Thyroid gland (tissue), 4 donors: ENCODE data around the gene PSMB11. TPM values are rescaled to one million over a fixed set of nuclear protein-coding genes. Genes with fewer than 3 reads are reported as not detected.

Source experiments
- DNase-seq, 2 donors: peaks; one replicate each; pipeline ENCODE4 v3.0.0-alpha.2; 2019
- H3K27ac ChIP-seq, 3 donors: fragments of 200-600 bp; sonication (generic); 1 replicate in 2 of 3; 2 replicates in 1 of 3; pipeline ENCODE4 v1.5.1; 2016 to 2019; ENCODE audit warnings: mild to moderate bottlenecking in 1 of 3, moderate library complexity in 1 of 3
- H3K27me3 ChIP-seq: fragments of 200-600 bp; sonication (generic); one replicate; pipeline ENCODE4 v1.5.1; 2019
- H3K36me3 ChIP-seq, 2 donors: fragments of 200-600 bp; sonication (generic); one replicate each; pipeline ENCODE4 v1.5.1; 2016 to 2019
- H3K4me1 ChIP-seq, 2 donors: fragments of 200-600 bp; sonication (generic); one replicate each; pipeline ENCODE4 v1.5.1; 2017 to 2019
- H3K4me3 ChIP-seq, 3 donors: fragments of 200-600 bp; sonication (generic); replicated peaks in 1 of 3; 1 replicate in 2 of 3; 2 replicates in 1 of 3; pipeline ENCODE4 v1.5.1; 2016; ENCODE audit warnings: mild to moderate bottlenecking in 1 of 3
- H3K9me3 ChIP-seq: fragments of 200-600 bp; sonication (generic); one replicate; pipeline ENCODE4 v1.5.1; 2017
- CTCF ChIP-seq, 6 experiments: fragments of 200-600 bp in 3 of 6; fragments of 450-650 bp in 3 of 6; sonication (generic) in 3 of 6; IDR thresholded peaks; one replicate each; pipeline ENCODE4 v1.5.1; 2016 to 2019; ENCODE audit warnings: antibody characterized with exemption in 6 of 6, mild to moderate bottlenecking in 2 of 6, inconsistent platforms in 1 of 6, moderate library complexity in 1 of 6
- POLR2A ChIP-seq, 2 donors: fragments of 450-650 bp; IDR thresholded peaks; one replicate each; pipeline ENCODE4 v1.6.1; 2017; ENCODE audit warnings: antibody characterized with exemption in 2 of 2, mild to moderate bottlenecking in 2 of 2, moderate library complexity in 1 of 2
- WGBS, 2 donors: methylation state at CpG; one replicate each; pipeline ENCODE4 v1.1.5; 2017; 5-methylcytosine and 5-hydroxymethylcytosine counted together
- intact Hi-C: fragments of 100-400 bp; cut with DNase I; formaldehyde crosslinking; loops from one replicate; pipeline ENCODE4 v1.15.1; 2023
- total RNA-seq, 4 donors: library from RNA; depleted of rRNA; stranded (reverse); fragments of >200 nt; gene quantifications; one replicate each; pipeline ENCODE4 v1.2.3, GENCODE V29; 2016

The PSMB11 gene
- total RNA-seq, 4 donors from 2014 or later: not detected

DNA sequence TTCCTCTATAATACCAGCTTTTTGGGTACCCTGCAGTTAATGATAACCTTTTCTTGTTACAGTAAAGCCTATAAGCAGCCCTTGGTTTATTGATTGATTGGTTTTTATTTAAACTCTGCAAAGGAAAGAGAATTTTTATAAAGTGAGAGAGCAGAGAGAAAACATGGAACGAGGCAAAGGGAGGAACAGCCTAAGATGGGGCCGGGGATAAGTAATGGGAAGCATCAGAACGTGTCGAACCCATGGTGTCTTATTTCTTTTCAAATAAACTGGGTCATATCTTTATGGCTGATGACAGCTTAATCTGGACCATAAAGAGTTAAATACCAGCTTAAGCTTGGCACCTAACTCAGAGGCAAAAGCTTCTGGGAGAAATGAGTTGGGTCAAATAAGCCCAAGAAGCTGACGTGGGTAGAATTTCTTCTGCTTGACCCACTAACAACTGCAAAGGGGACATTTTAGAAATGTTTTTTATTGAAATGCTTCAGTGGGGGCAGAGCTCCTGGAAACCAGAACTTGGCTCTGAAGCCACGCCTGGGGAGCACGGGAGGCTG, 20.0 kb upstream of the PSMB11 start:
- Histone ChIP-seq H3K4me1 (no peaks in the 10 kb centered on the region), H3K36me3 (peaks cover 12 to 13% of the 10 kb centered on the region in 2 donors), H3K27ac (no peak overlapping the region), H3K27me3 (no peaks in the 10 kb centered on the region), H3K9me3 (no peaks in the 10 kb centered on the region), H3K4me3 (no peak overlapping the region)
- TF ChIP-seq POLR2A (IDR thresholded peaks at IDR 0.05) (no peak), CTCF (IDR thresholded peaks at IDR 0.05) (no peak)
- DNase-seq: no peak
- 68 to 69% methylated on average over 7 of the region's 7 CpGs for WGBS, 2 donors
- intact Hi-C loops: no loop called here

DNA sequence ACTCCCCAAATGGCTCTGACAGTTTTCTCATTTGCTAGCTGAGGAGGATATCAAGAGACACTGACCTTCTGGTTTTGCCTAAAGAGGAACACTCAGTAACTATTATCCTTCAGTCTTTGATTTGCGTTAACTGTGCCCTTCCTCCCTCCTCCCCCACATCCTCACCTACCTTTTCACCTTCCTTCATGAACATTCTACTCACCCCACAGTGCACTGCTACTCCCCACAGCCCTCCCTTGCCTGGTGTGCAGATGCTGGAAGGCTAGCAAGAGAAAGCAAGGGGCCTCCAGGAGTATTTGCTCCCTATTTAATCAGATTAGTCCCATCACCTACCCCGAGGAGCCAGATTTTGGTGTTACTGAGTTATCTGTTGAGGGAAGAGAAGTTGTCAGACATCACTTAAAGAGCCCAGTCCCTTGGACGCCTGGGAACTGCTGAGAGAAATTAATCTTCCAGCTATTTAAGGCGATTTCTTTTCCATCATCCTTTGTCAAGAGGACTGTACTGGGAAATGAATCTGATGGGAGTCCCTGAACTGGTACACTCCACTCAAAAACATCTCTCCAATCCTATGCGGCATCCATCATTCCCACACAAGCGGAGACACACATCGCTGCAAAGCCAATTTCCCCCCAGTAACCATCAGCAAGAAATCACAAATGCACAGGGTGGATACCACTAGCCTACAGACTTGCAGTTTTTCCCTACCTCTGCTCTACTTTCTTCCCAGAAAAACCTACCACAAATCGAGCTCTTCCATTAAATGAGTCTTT, 18.8 kb upstream of the PSMB11 start:
- no peaks in the 10 kb centered on the region for H3K4me1 ChIP-seq
- 79 to 87% methylated on average over 8 of the region's 8 CpGs for WGBS, 2 donors
- no peak for TF ChIP-seq POLR2A (IDR thresholded peaks at IDR 0.05)
- TF ChIP-seq CTCF (IDR thresholded peaks at IDR 0.05): no peak
- H3K27me3 ChIP-seq: no peaks in the 10 kb centered on the region
- H3K9me3 ChIP-seq: no peaks in the 10 kb centered on the region
- no peak for DNase-seq
- no peak overlapping the region for H3K4me3 ChIP-seq
- peaks cover 12 to 13% of the 10 kb centered on the region in 2 donors for H3K36me3 ChIP-seq
- H3K27ac ChIP-seq: no peak overlapping the region
- intact Hi-C loops: no loop called here

- intact Hi-C loops: no loop called here
- Histone ChIP-seq H3K4me3 (no peak overlapping the region), H3K9me3 (no peaks in the 10 kb centered on the region), H3K27me3 (no peaks in the 10 kb centered on the region), H3K27ac (no peak overlapping the region), H3K4me1 (peaks cover 0 to 4% of the 10 kb centered on the region in 2 donors), H3K36me3 (peaks cover 12 to 13% of the 10 kb centered on the region in 2 donors)
- TF ChIP-seq POLR2A (IDR thresholded peaks at IDR 0.05) (no peak), CTCF (IDR thresholded peaks at IDR 0.05) (no peak)
- no peak for DNase-seq
- 92 to 97% methylated on average over 2 of the region's 2 CpGs for WGBS, 2 donors
These were observed 18.2 kb upstream of the PSMB11 start for GRCh38 chr14:23023795-23024152.

DNA sequence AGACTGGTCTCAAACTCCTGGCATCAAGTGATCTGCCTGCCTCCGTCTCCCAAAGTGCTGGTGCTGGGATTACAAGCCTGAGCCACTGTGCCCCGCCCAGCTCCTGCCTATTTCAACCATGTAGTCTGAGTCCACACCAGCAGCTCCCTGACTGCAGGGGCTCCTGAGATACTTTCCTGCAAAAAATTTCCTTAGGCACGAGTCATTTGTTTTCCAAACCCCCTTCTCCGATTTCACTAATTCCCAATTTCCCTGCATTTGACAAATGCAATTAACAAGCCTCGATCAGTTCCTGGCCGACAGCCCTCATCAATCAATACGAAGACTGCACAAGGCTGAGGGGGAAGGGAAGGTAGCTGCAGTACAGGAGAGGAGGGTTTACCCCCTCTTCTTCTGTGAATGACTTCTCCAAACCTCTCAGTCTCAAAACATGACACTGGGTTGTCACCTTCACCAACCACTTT, 17.4 kb upstream of the PSMB11 start:
- no peak overlapping the region for H3K27ac ChIP-seq
- H3K4me1 ChIP-seq: peaks cover 0 to 4% of the 10 kb centered on the region in 2 donors
- 79 to 91% methylated on average over 7 of the region's 7 CpGs for WGBS, 2 donors
- H3K27me3 ChIP-seq: no peaks in the 10 kb centered on the region
- intact Hi-C loops: no loop called here
- no peaks in the 10 kb centered on the region for H3K9me3 ChIP-seq
- TF ChIP-seq POLR2A (IDR thresholded peaks at IDR 0.05) (no peak), CTCF (IDR thresholded peaks at IDR 0.05) (no peak)
- no peak overlapping the region for H3K4me3 ChIP-seq
- no peak for DNase-seq
- H3K36me3 ChIP-seq: peaks cover 12 to 13% of the 10 kb centered on the region in 2 donors

DNA sequence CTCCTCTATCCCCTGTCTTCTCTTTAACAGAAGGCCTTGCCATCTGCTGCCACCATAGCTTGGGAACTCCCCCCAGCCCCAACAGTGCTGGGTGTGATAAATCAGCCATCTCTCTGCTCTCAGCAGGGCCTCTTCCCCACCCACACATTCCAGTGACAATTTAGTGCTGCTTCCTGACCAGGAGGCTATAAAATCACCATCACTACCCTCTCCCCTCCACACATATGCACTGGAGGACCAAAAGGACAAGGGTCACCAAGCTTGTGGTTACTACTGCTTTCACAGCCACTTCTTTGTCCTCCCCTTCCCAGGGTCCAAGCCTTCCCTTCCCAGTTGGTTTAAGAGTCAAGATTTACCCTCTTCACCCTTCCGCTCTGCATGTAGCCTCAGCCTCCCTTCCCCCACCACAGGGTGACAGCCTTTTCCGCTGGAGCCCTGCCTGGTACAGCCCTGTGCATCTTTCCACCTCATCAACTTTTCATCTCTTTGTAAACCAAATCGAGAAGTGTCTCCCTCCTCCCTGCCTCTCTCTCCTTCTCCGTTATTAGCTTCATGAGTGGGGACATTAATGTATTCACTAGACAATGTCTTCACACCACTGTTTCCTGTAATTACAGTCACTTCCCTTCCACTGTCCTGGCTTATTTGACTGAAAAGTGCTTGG, 16.7 kb upstream of the PSMB11 start:
- WGBS, 2 donors: 79 to 82% methylated on average over 4 of the region's 4 CpGs
- Histone ChIP-seq H3K4me3 (no peak overlapping the region), H3K36me3 (peaks cover 12 to 13% of the 10 kb centered on the region in 2 donors), H3K9me3 (no peaks in the 10 kb centered on the region), H3K27ac (no peak overlapping the region), H3K27me3 (no peaks in the 10 kb centered on the region), H3K4me1 (peaks cover 0 to 4% of the 10 kb centered on the region in 2 donors)
- DNase-seq: no peak
- intact Hi-C loops: no loop called here
- no peak for TF ChIP-seq CTCF (IDR thresholded peaks at IDR 0.05)
- TF ChIP-seq POLR2A (IDR thresholded peaks at IDR 0.05): no peak
